GM18508 (cell line): ENCODE measurements around the gene CD68.
A peak's percentile ranks its signal among the peaks of the same experiment; 100 is the strongest.

Experiments
- ATAC-seq: cut with Tn5 transposase; IDR thresholded peaks from one replicate; pipeline ENCODE4 v1.9.1; 2021; ENCODE audit warnings: moderate number of reproducible peaks; ENCODE audit not compliant: insufficient read depth, unreplicated experiment

CD68 gene

GRCh38 chr17:7579001-7579833, at the start of gene CD68:
TSS of gene CD68 (plus strand) at chr17:7579638. CDS start at chr17:7579678, 40 bp downstream.
- no peak for ATAC-seq

- no peak for ATAC-seq
These were observed 49.2 kb upstream of the CD68 start for GRCh38 chr17:7530023-7530900.

GRCh38 chr17:7538050-7538449, 41.4 kb upstream of the CD68 start:
- no peak for ATAC-seq

- ATAC-seq = no peak
These were observed 40.4 kb upstream of the CD68 start for GRCh38 chr17:7538891-7539545.

GRCh38 chr17:7541074-7541621, 38.3 kb upstream of the CD68 start:
- ATAC-seq = no peak

GRCh38 chr17:7544911-7545310, 34.5 kb upstream of the CD68 start:
- ATAC-seq = no peak

GRCh38 chr17:7548585-7549400, 30.6 kb upstream of the CD68 start, which contains the start of gene TNFSF12:
TSS of gene TNFSF12 (plus strand) at chr17:7549058. CDS start at chr17:7549154, 96 bp downstream.
- ATAC-seq = no peak

GRCh38 chr17:7549401-7550055, 29.9 kb upstream of the CD68 start:
- ATAC-seq = no peak

GRCh38 chr17:7550344-7550743, 29.1 kb upstream of the CD68 start:
- no peak for ATAC-seq

- no peak for ATAC-seq
These were observed 28.0 kb upstream of the CD68 start for GRCh38 chr17:7551396-7551795.

GRCh38 chr17:7552621-7553051, 26.8 kb upstream of the CD68 start:
- ATAC-seq = peak; percentile 46

- ATAC-seq = no peak
These were observed 26.1 kb upstream of the CD68 start for GRCh38 chr17:7553356-7553755.

- ATAC-seq = no peak
These were observed 24.0 kb upstream of the CD68 start for GRCh38 chr17:7555320-7555948.

GRCh38 chr17:7556627-7557026, 22.8 kb upstream of the CD68 start:
- no peak for ATAC-seq

- ATAC-seq = no peak
These were observed 22.2 kb upstream of the CD68 start for GRCh38 chr17:7557147-7557764.

- no peak for ATAC-seq
These were observed 21.5 kb upstream of the CD68 start for GRCh38 chr17:7557775-7558543.

- no peak for ATAC-seq
These were observed 20.7 kb upstream of the CD68 start, which contains the start of gene TNFSF13 for GRCh38 chr17:7558544-7559319. TSS of gene TNFSF13 (plus strand) at chr17:7558750. CDS start at chr17:7559040, 290 bp downstream.
